Activated naive CD4-positive, alpha-beta T cell (primary cell): Measurements from ENCODE around the gene KCNK18.
"Not testable (repeated sequence)": the region's sequence is repeated elsewhere in the genome, so short reads cannot be mapped to it uniquely, and the experiment has no call there.

Source experiments
- DNase-seq, 4 experiments: peaks; one replicate each; lab custom pipeline; 2025; lab: John Stamatoyannopoulos, UW

The KCNK18 gene

DNA sequence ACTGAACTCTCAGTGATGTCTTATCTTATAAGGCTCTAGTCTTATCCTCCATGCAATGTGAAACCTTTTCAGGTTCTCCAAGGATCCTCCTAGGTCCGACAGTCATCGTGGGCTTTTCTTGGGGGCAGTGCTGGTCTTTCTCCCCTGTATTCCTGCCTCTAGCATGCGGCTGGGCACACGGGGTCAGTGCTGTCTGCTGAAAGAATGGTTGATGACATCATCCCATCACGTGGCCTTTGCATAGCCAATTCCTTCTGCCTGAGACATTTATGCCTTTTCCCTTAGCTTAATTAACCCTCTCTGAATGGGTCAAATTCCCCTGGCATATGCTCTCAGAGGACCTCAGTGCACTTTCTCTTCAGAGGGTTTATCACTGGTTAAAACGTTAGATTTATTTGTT, 27.0 kb upstream of the KCNK18 start:
- DNase-seq, result no peak

DNA sequence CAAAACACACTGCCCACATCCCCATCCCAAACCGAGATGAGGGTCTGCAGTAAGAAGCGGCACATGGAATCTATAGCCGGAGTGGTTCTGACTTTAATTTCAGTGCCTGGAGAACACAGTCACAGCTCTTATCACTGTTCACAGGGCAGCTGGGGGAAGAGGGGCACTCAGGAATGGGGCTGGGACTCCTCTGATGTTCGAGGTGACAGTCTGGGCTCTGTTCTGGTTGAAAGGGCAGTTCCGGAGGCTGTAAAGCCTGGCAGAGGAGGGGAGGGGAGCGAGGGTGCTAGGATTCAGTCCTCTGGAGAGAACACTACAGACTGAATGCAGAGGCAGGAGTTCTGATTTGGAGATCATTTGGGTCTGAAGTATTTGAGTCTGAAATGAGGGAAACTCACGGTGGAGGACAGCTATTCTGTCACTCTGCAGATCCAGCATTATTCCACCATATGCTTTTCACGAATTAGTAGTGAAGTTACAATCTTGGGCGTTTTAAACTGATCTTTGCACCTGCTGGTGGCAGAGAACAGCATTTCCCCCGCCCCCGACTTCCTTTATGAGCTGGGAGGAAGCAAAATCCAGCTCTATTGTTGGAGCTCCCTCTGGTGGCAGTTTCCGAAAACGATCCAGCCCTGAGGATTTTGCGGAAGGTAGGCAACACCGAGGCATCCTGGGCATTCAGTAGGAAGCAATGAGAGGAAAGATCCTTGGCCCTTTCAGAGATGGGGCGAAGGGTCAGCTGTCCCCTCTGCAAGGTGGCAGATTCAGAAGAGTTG, 22.7 kb upstream of the KCNK18 start:
- DNase-seq, result peak; percentile 47 to 73 (median 64)

DNA sequence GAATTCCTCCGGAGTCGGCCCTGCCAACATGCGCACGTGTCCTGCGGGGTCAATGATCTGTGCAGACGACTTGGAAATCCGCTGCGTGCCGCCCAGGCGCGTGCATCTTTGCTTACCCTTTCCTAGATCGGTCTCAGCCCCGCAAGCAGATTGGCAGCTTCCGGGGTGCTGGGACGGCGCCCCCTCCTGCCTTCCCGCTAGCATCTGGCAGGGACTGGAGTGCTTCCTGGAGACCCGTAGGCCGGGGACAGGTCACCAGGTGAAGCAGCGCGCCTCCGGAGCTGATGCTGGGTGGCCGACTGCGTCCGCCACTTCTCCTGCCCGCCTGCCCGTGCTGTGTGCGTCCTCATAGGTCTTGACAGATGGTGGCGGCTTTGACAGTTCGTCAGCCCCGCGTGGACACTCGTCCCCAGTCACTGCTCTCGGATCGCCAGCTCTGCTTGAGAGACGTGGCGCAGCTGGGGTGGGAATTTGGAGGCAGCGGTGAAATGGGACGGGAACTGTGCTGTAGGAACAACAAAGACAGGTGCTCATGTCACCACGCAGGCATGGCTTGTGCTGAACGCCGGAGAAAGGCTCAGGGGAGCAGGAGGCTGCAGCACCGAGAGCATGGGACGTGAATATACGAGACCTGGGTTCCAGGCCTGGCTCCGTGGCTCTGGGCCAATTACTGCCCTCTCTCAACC, 21.9 kb upstream of the KCNK18 start:
- DNase-seq, result peak in 1 of 4 experiments; percentile 54

DNA sequence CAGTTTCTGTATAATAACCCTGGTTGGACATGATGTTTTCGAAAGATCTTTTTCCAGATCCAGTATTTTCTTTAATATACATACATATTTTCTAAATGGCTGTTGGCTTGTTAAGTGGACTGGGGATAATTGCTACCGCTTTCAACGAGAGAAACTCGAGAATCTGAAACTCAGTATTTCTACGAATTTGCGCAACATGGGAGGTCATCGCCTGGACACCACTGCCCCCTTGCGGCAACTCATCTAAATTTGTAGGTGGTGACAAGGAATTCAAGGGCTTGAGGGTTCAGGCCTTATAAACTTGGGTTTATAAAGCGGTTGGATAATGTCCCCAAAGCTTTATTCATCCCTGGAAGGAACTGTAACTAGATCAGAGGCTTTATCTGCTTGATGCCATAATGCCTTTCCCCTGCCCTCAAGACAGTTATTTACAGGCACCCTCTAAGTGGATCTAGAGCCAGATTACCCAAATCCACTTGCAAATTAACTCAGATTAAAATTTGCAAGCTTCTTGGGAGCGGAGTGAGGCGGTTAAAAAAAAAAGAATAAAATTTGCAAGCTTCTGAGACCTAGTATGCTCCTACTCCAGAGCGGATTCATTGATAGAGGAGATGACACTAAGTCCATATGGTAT, 21.3 kb upstream of the KCNK18 start:
- peak; percentile 20 to 72 (median 52) for DNase-seq

DNA sequence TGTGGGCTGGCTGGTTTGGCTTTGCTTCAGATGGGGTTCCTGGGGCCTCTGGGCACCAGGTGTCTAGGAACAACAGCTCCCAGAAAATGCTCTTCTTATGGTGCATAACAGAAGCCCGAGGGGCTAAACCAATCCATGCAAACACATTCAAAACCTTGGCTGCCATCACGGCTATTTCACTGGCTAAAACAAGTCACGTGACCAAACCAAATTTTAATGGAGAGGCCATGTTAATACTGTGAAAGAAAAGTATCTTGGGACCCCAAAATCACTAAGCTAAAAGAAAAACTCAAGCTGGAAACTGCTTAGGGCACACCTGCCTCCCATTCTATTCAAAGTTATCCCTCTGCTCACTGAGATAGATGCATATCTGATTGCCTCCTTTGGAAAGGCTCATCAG, 19.1 kb upstream of the KCNK18 start:
- no peak for DNase-seq

DNA sequence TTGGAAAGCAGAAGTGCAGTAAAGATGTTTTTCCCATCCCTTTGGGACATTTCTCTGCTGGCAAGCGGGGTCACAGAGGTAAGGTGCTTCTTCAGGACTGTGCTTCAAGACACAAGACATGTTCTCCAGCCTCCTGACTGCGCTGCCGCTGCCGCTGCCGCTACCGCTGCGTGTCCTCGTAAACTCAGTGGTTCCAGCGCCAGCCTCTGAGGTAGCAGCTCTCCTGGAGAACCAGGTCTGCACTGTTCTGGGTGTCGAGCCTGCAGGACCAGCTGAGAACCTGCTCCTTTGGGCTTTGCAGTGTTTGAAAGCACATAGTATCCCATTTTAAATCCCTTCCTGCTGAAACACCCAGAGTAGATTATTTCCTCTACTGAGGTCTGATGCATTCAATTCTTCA, 13.0 kb upstream of the KCNK18 start:
- no peak for DNase-seq

DNA sequence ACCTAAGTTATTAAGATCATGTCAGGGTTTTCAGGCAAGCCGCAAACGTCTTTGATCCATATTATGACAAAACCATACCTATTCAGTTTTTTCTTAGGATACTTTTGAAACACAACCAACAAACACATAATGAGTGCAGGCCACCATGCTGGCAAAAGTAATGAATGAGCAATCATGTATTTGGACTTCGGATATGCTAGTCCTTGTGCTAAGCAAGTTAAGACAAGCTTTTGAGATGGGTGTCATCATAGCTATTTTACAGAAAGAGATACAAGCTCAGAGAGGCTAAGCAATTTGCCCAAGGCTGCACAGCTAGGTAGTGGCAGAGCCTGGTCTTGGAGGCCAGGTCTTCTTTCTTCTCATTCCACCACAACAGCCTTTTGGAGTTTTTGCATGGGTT, 12.5 kb upstream of the KCNK18 start:
- DNase-seq, result no peak

DNA sequence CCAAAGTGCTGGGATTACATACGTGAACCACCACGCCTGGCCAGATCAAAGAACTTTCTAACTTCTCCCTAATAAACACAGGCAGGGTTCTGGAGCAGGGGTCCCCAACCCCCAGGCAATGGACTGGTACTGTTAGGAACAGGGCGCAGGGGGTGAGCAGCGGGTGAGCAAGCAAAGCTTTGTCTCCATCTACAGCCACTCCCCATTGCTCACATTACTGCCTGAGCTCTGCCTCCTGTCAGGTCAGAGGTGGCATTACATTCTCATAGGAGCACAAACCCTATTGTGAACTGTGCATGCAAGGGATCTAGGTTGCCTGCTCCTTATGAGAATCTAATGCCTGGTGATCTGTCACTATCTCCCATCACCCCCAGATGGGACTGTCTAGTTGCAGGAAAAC, 11.5 kb upstream of the KCNK18 start:
- not testable (repeated sequence) for DNase-seq

DNA sequence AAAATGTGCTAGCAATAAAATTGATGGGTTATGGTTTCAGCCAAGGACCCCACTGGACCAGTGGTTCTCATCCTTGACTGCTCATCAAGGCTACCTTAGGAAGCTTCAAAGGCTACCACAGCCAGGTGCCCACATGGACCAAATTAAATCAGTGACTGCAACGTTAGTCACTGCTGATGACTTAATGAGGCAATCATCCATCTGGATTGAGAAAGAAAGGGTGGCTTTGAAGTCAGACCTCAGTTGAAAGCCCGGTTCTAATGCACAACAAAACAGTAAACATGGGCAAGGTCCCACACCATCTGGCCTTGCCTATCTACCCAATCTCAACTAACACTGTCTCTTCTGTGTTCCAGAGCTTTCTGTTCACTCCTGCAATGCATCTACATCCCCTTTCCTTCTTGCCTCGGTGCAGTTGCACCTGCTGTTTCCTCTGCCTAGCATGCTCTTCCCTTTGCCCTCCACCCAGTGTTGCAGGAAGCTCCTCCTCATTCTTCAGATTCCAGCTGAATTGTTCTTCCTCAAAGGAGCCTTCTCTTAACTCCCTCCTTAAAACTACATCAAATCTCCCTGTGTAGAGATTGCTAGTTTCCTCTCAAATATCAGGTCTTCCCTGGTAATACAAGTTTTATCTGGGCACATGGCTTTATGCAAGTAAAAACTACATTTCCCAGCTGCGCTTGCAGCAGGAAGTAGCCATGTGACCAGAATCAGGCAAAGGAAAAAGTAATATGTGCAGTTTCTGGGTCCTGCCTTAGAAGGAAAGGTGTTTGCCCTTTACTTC, 10.3 kb upstream of the KCNK18 start:
- no peak for DNase-seq

DNA sequence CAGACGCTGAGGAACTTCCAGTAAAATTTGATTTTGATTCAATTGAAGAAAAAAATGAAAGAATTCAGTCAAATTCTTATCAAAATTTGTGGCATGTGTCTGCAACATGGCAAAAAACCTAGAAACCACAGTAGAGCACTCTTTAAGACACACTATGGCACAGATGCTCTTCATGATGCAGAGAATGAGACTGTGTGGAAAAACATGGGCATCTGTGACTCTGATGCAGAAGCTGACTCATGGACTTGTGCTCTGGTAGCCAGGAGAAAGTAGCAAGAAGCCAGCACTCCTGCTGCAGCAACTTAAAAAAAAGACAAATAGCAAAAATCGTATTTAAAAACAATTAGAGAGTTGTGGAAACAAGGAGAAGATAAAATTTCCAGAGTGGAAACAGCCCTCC, 8.9 kb upstream of the KCNK18 start:
- no peak for DNase-seq

DNA sequence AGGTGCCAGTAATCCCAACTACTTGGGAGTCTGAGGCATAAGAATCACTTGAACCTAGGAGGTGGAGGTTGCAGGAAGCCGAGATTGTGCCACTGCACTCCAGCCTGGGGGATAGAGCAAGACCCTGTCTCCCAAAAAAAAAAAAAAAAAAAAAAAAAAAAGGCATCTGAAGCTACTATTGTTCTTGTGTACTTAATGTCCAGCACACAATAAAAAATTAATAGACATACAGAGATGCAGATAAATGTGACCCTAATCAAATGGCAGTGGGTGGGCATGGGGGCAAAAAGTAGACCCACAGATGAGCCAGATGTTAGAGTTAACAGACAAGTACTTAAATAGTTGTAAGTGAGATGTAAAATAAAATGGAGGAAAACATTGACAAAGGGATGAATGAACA, 7.7 kb upstream of the KCNK18 start:
- DNase-seq, result no peak

DNA sequence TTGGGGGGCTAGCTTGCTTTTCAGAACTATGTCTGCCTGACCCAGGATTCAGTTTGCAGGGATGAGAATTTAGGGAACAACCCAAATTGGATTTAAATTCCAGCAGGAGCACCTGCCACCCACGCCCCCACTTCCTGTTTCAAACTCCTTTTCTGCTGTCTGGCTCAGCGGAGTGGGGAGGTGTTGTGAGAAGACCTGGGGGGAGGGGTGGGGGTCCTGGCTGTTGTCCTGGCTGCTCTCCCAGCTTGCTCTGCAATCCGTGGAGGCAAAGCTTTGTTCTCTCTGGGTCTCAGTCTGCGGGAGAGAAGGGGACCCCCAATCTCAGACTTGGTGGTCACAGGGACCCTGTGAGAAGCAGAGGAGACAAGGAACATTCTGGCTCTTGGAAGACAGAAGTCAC, 799 bp downstream of the KCNK18 start:
- DNase-seq, result no peak

DNA sequence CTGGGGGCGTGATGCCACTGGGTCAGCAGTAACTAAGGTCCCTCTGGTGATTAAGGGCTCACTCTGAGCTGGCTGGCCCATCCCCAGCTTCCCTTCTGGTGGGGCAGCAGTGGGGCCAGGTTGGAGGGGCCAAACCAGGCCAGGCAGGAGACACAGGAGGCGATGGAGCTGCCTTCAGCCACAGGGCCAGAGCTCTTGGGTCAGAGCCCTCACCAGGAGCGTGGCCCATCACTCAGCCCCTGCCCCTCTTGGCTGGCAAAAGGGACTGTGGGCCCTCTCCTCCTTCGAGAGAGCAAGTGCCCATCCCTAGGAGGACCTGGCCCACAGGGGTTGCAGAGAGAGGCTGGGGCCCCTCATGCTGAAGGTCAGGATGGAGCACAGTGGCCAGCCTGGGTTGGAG, 4.5 kb downstream of the KCNK18 start:
- no peak for DNase-seq

DNA sequence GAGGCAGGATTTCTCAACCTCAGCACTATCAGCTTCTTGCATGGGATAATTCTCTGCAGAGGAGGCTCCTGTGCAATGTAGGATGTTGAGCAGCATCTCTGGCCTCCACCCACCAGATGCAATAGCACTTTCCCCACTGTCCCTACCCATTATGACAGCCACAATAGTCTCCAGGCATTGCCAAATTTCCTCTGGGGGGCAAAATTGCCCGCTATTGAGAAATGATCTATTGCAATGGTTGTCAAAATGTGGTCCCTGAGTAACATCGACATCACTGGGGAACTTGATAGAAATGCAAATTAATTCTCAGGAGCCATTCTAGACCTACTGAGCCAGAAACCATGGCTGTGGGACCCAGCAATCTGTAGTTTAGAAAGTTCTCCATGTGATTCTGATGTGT, 7.0 kb downstream of the KCNK18 start:
- no peak for DNase-seq

DNA sequence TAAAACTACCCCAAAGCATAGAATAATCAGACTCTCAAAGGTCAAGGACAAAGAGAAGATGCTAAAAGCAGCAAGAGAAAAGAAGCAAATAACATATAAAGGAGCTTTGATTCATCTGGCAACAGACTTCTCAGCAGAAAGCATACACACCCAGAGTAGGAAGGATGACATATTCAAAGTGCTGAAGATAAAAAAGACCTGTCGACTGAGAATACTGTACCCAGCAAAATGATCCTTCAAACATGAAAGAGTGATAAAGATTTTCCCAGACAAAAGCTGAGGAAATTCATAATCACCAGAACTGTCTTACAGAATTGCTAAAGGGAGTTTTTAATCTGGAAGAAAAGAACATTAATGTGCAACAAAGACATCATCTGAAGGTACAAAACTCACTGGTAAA, 14.9 kb downstream of the KCNK18 start:
- DNase-seq, result no peak

DNA sequence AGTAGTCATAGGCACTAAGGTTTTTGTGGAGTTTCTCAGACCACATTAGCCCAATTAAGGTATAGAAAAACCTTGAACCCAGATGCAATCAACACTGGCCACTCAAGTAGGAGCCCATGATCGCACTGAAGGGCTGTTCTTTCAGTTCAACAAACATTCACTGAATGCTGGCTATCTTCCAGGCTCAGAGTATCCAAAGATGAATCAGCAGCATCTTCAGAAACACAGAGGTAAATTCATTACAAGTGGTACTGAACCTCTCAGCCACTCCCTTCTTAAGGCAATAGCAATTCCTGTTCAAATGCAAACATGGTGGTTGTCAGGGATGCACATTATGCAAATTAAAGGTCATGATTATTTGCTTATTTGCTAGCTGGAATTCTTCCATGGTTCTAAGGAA, 17.1 kb downstream of the KCNK18 start:
- no peak for DNase-seq

DNA sequence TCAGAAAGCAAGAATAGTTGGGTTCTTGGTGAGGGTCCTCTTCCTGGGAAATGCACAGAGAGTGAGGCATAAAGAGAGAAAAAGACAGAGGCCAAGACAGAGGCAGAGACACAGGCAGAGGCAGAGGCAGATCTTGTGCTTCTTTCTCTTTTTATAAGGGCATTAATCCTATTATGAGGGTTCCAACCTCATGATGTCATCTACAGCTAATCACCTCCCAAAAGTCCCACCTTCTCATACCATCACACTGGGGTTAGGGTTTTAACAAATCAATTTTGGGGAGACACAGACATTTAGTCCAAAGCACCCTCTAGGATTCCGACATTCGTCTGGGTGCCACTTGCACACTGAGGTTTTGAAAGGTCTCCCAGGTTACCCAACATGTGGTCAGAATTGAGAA, 17.8 kb downstream of the KCNK18 start:
- no peak for DNase-seq

DNA sequence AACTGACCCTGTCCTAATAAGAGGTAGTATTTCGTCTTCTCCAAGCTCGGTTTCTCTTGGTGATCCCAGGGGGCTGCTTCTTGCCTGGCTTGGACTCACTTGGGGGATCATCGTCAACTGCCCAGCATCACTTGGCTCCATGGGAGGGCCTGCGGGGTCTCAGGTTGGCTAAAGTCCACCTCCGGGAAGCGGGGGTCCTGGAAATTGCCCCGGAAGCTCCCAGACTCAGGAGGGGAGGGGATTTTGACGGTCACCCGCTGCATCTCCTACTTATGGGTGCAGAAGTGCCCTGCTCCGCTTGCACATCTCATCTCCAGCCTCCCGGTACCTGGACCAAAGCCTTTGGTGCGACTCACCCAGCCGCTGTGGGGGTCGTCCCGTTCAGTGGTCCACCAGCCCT, 18.7 kb downstream of the KCNK18 start:
- DNase-seq, result no peak

DNA sequence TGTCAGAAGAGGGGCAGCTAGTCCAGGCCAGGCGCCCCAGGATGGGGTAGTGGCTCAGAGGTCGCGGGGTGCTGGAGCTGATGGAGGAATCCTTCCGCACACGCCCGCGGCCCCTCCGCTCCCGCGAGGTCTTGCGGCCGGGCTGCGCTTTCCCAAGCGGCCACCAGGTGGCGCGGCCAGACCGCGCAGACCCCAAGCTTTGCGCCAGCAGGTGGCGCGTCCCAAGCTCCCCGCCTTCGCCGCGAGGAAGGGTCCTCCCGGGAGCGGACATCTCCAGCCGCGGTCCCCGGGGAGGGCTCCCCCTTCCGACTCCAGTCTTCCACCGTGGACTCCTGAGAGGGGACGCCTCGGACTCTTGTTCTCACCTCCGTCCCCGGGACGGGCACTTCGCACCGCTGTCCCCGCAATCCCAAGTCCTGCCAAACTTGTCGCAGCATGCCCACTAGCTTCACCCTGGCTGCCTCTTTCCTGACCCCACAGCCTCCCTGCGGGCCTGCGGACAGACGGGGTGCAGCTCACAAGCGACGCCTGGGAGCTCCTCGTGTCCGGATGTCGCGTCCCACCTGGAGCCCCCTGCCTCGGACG, 19.4 kb downstream of the KCNK18 start:
- peak; percentile 35 to 67 (median 51) for DNase-seq

DNA sequence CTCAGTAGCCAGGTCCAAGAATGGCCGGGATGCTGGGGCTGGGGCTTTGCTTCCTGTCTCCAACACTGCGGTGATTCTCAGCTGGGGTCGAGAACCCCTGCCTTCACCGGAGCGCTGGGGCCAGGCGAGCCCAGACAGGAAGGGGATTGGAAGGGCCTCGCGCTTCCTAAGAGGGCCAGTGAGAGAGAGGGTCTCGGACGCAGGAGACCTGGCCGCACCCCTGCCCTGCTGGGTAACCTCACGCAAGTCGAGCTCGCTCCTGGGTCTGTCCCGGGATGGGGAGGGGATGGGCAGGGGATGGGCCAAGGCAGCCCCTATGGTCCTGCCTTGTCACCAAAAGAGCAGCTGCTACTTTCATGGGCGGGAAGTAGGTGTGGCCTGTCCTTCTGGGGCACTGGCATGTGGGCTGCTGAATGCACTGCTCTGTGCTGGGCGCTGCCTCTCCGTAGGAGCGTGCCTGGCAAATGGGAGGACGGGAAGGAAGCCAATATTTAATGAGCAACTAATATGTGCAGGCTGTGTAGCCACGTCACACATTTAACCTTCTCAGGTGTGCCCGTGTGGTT, 20.0 kb downstream of the KCNK18 start:
- DNase-seq, result no peak

DNA sequence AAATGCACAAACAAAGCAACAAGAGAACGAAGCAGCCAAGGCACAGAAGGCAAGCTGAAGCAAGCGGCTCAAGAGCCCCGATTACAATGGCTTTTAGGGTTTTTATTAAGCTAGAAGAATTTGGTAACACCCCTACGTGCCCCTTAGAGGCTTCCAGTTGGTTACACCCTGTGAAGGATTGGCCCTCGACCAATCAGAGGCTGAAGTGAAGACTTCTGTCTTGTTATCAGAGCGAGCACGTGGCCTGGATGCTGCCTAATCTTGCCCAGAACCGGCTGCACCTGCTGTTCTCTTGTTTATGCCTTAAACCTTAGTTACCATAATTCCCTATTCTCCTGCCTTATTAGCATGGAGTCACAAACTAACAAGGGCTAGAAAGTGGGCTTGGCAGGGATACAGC, 21.4 kb downstream of the KCNK18 start:
- DNase-seq, result no peak
